ENCODE results near the gene CACNA1D. TPM values are rescaled to one million over a fixed set of nuclear protein-coding genes. Genes with fewer than 3 reads are reported as not detected.

CACNA1D gene
- total RNA-seq, 1 experiment from 2014 or later, result 1.1 TPM

GRCh38 chr3:53552730-53553129 lies 58.3 kb downstream of the CACNA1D start:
- Histone ChIP-seq H3K9ac (ENCODE audit: low read length) (no peak overlapping the region), H3K27me3 (ENCODE audit: insufficient read depth, low read length) (no peaks in the 10 kb centered on the region), H3K9me2 (ENCODE audit: insufficient read depth) (no peaks in the 10 kb centered on the region), H3K36me3 (ENCODE audit: control insufficient read depth in 1 of 2, insufficient read depth in 2 of 2, low read length in 2 of 2) (no peaks in the 10 kb centered on the region), H2AFZ (ENCODE audit: low read depth, low read length, poor library complexity, severe bottlenecking) (no peak overlapping the region), H4K20me1 (ENCODE audit: insufficient read depth) (no peaks in the 10 kb centered on the region), H3K79me2 (ENCODE audit: insufficient read depth, low read length) (no peaks in the 10 kb centered on the region), H3K9me3 (ENCODE audit: control insufficient read depth in 1 of 2, insufficient read depth in 1 of 2, low read depth in 1 of 2, low read length in 2 of 2) (no peaks in the 10 kb centered on the region), H3K4me3 (replicated peaks in 1 of 2; ENCODE audit: low read depth in 1 of 2, low read length in 2 of 2) (no peak overlapping the region), H3K4me2 (ENCODE audit: low read length) (no peak overlapping the region), H3K27ac (ENCODE audit: low read depth, low read length) (no peak overlapping the region), H3K4me1 (ENCODE audit: control insufficient read depth in 1 of 2, insufficient read depth in 2 of 2, low read length in 2 of 2) (no peaks in the 10 kb centered on the region)
- intact Hi-C loops (cut with micrococcal nuclease), result no loop called here
- ChIA-PET POLR2A (no interaction called here), CTCF (no interaction called here), RAD21 (ENCODE audit: low non-redundant PET in 1 of 2, low total read pairs in 2 of 2, uncharacterized antibody in 2 of 2, unreplicated experiment in 2 of 2) (no interaction called here)
- no peak for TF ChIP-seq CEBPB (IDR thresholded peaks at IDR 0.05; ENCODE audit: low read depth)
- TF ChIP-seq SIN3A (IDR thresholded peaks at IDR 0.05; ENCODE audit: low read depth), result no peak
- no peak for TF ChIP-seq EZH2 (IDR thresholded peaks at IDR 0.05)
- no peak for TF ChIP-seq YY1 (IDR thresholded peaks at IDR 0.05; ENCODE audit: extremely low read depth, insufficient replicate concordance, low read depth, low read length)
- TF ChIP-seq RAD21 (IDR thresholded peaks at IDR 0.05; ENCODE audit: low read depth), result no peak
- no peak for TF ChIP-seq SP1 (IDR thresholded peaks at IDR 0.05; ENCODE audit: low read depth)
- TF ChIP-seq ELF1 (IDR thresholded peaks at IDR 0.05; ENCODE audit: borderline replicate concordance, low read depth), result no peak
- TF ChIP-seq EGR1 (IDR thresholded peaks at IDR 0.05; ENCODE audit: low read depth), result no peak
- no peak for TF ChIP-seq SRF (IDR thresholded peaks at IDR 0.05; ENCODE audit: low read depth)
- no peak for TF ChIP-seq FOSL1 (IDR thresholded peaks at IDR 0.05; ENCODE audit: low read depth)
- TF ChIP-seq, protein P1, sequence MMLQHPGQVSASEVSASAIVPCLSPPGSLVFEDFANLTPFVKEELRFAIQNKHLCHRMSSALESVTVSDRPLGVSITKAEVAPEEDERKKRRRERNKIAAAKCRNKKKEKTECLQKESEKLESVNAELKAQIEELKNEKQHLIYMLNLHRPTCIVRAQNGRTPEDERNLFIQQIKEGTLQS (IDR thresholded peaks at IDR 0.05), result no peak
- TF ChIP-seq, protein P2, sequence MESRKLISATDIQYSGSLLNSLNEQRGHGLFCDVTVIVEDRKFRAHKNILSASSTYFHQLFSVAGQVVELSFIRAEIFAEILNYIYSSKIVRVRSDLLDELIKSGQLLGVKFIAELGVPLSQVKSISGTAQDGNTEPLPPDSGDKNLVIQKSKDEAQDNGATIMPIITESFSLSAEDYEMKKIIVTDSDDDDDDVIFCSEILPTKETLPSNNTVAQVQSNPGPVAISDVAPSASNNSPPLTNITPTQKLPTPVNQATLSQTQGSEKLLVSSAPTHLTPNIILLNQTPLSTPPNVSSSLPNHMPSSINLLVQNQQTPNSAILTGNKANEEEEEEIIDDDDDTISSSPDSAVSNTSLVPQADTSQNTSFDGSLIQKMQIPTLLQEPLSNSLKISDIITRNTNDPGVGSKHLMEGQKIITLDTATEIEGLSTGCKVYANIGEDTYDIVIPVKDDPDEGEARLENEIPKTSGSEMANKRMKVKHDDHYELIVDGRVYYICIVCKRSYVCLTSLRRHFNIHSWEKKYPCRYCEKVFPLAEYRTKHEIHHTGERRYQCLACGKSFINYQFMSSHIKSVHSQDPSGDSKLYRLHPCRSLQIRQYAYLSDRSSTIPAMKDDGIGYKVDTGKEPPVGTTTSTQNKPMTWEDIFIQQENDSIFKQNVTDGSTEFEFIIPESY (IDR thresholded peaks at IDR 0.05; ENCODE audit: extremely low read depth, insufficient replicate concordance, low read length), result no peak
- TF ChIP-seq, protein P3, sequence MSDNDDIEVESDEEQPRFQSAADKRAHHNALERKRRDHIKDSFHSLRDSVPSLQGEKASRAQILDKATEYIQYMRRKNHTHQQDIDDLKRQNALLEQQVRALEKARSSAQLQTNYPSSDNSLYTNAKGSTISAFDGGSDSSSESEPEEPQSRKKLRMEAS (IDR thresholded peaks at IDR 0.05), result no peak
- TF ChIP-seq ZNF274 (IDR thresholded peaks at IDR 0.05; ENCODE audit: low read depth, low read length), result no peak
- no peak for TF ChIP-seq POLR2AphosphoS5 (IDR thresholded peaks at IDR 0.05; ENCODE audit: low read depth, low read length)
- no peak for TF ChIP-seq POLR2A (IDR thresholded peaks at IDR 0.05; ENCODE audit: borderline replicate concordance, extremely low read depth, insufficient read depth, insufficient read length)
- no peak for TF ChIP-seq CBX3 (IDR thresholded peaks at IDR 0.05; ENCODE audit: low read depth)
- TF ChIP-seq, protein P4, sequence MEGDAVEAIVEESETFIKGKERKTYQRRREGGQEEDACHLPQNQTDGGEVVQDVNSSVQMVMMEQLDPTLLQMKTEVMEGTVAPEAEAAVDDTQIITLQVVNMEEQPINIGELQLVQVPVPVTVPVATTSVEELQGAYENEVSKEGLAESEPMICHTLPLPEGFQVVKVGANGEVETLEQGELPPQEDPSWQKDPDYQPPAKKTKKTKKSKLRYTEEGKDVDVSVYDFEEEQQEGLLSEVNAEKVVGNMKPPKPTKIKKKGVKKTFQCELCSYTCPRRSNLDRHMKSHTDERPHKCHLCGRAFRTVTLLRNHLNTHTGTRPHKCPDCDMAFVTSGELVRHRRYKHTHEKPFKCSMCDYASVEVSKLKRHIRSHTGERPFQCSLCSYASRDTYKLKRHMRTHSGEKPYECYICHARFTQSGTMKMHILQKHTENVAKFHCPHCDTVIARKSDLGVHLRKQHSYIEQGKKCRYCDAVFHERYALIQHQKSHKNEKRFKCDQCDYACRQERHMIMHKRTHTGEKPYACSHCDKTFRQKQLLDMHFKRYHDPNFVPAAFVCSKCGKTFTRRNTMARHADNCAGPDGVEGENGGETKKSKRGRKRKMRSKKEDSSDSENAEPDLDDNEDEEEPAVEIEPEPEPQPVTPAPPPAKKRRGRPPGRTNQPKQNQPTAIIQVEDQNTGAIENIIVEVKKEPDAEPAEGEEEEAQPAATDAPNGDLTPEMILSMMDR (IDR thresholded peaks at IDR 0.05 in 2 of 3, conservative IDR thresholded peaks at IDR 0.05 in 1 of 3; ENCODE audit: borderline replicate concordance in 1 of 3, insufficient read depth in 1 of 3, low read depth in 2 of 3, low read length in 2 of 3), result no peak
- no peak for TF ChIP-seq ZFX (IDR thresholded peaks at IDR 0.05)
- no TSS peak for BruUV-seq (replicated peaks)
- no peak for ATAC-seq
- DNase-seq (ENCODE audit: low read depth, low spot score), result no peak

All from HCT116 (cell line).